ENCODE results near the gene EMILIN3.

GRCh38 chr20:41344938-41345728, 21.5 kb downstream of the EMILIN3 start:
- TF ChIP-seq CTCF (IDR thresholded peaks at IDR 0.05; ENCODE audit: insufficient read depth, low read depth, low read length) (no peak), EZH2 (IDR thresholded peaks at IDR 0.05; ENCODE audit: insufficient read depth, low read length) (no peak)

Data from astrocyte (in vitro differentiated cells and primary cell).